IPS-NIHi7 (cell line): ENCODE results near the gene CGB1.
"Not testable (repeated sequence)": the region's sequence is repeated elsewhere in the genome, so short reads cannot be mapped to it uniquely, and the experiment has no call there.

Experiments
- DNase-seq: peaks from one replicate; pipeline ENCODE4 v3.0.0; 2012; ENCODE audit warnings: mixed read lengths; ENCODE audit errors: extremely low spot score

CGB1 gene

DNA sequence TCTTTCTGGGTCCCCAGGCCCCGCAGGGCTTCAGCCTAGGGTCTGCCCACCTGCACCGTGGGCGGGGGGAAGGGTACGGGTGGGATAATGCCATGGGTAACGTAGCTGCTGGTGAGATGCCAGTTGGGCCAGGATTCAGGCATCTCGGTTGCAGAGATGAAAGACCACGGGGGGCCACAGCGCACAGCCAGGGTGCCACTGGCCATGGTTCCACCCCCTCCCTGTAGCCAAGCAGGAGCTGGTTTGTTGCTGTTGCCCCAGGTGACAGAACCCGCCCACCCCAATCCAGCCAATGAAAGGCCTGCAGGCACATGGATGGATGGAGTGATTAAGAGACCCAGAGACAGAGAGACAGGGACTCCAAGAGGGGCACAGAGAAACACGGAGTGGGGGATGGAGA lies 21.9 kb upstream of the CGB1 start:
- peak; percentile 40 for DNase-seq

- peak; percentile 81 for DNase-seq
Observed at GRCh38 chr19:49057636-49058234, 21.0 kb upstream of the CGB1 start, which contains the start of gene CGB7. CGB7 (minus strand) TSS chr19:49057749; CDS start chr19:49055375, 2,374 bp downstream.

GRCh38 chr19:49056902-49057596 lies 20.4 kb upstream of the CGB1 start:
- not testable (repeated sequence) for DNase-seq

- DNase-seq, result peak; percentile 83
Observed at GRCh38 chr19:49056101-49056901, 19.6 kb upstream of the CGB1 start.

- DNase-seq, result not testable (repeated sequence)
Observed at GRCh38 chr19:49050376-49051033, 13.8 kb upstream of the CGB1 start.

GRCh38 chr19:49049834-49050233 lies 13.1 kb upstream of the CGB1 start:
- not testable (repeated sequence) for DNase-seq

GRCh38 chr19:49049011-49049410 lies 12.3 kb upstream of the CGB1 start, which contains the start of gene CGB8:
CGB8 (minus strand) TSS chr19:49049111; CDS start chr19:49048739, 372 bp downstream.
- not testable (repeated sequence) for DNase-seq

GRCh38 chr19:49043548-49043947 lies 6.9 kb upstream of the CGB1 start, which contains the start of gene CGB5:
CGB5 (plus strand) TSS chr19:49043848; CDS start chr19:49044210, 362 bp downstream.
- not testable (repeated sequence) for DNase-seq

- DNase-seq, result not testable (repeated sequence)
Observed at GRCh38 chr19:49042666-49043065, 6.0 kb upstream of the CGB1 start.

GRCh38 chr19:49042177-49042576 lies 5.5 kb upstream of the CGB1 start:
- no peak for DNase-seq

GRCh38 chr19:49039736-49040135 lies 3.0 kb upstream of the CGB1 start:
- DNase-seq, result not testable (repeated sequence)

- not testable (repeated sequence) for DNase-seq
Observed at GRCh38 chr19:49038557-49039276, 2.0 kb upstream of the CGB1 start.

GRCh38 chr19:49038111-49038510 lies 1.4 kb upstream of the CGB1 start:
- not testable (repeated sequence) for DNase-seq

GRCh38 chr19:49031642-49032301 lies 4.9 kb downstream of the CGB1 start, which contains the start of gene CGB2:
CGB2 (plus strand) TSS chr19:49031890; CDS start chr19:49032096, 206 bp downstream.
- DNase-seq, result peak; percentile 74

DNA sequence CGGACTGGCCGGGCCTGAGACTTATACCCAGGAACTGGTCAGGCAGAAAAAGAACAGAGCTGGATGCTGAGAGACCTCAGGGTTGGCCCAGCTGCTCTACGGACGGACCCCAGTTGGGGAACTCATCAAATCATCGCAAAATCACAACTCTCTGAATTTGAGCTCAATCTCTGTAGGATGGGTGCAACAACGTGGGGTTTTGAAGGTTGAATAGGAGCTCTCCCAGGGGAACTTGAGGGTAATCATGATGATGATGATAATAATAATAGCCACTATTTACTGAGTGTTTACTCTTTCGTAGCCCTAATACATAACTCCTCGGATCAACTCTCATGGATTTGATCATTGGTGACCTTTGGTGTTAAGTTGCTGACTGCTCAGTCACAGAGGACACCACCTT lies 6.4 kb downstream of the CGB1 start:
- not testable (repeated sequence) for DNase-seq

DNA sequence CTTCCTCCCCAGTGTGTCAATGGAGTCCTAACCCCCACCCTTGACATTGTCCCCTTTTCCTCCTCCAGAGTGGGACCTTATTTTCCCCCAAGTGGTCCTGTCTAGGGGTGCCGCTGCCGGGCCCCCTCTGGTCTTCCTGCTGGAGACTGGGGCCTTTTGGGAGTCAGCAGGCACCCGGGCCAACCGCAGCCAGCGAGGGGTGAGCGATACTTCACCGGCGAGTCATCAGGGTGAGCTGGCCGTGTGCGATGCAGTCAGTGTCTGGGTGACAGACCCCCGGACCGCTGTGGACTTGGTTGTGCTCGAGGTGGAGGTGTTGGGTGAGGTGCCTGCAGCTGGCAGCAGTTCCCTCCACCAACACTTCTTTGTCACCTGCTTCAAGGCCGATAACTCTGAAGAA lies 6.9 kb downstream of the CGB1 start:
- not testable (repeated sequence) for DNase-seq

DNA sequence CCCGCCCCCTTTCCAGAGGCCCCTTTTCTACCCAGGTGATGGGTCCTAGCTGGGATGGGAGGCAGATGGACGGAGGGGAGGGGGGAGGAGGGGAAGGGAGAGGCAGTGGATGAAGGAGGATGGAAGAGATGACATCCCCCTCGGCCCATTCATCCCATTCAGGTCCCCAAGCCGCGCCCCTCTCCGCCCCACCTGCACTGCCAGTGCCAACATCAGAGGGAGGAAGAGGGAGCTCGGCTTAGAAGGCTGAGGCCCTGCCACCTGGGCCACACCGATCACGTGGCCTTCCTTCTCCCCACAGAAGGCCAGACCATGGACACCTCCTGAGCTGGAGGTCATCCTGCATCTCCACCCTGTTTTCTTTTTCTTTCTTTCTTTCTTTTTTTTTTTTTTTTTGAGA lies 8.0 kb downstream of the CGB1 start:
- DNase-seq, result not testable (repeated sequence)

DNA sequence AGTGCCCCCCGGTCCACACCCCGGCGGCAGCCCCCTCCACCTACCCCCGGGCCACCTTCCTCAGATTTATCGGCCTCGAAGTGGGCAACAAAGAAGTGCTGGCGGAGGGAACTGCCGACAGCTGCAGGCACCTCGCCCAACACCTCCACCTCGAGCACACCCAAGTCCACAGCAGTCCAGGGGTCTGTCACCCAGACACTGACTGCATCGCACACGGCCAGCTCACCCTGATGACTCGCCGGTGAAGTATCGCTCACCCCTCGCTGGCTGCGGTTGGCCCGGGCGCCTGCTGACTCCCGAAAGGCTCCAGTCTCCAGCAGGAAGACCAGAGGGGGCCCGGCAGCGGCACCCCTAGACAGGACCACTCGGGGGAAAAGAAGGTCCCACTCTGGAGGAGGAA lies 11.1 kb downstream of the CGB1 start:
- not testable (repeated sequence) for DNase-seq

GRCh38 chr19:49025088-49025487 lies 11.6 kb downstream of the CGB1 start:
- not testable (repeated sequence) for DNase-seq

GRCh38 chr19:49024233-49024632 lies 12.5 kb downstream of the CGB1 start, which contains the start of gene CGB3:
CGB3 (minus strand) TSS chr19:49024333; CDS start chr19:49023971, 362 bp downstream.
- DNase-seq, result not testable (repeated sequence)
